Activated CD8-positive, alpha-beta T cell treated with anti-CD3 and anti-CD28 coated beads for 36 hours (primary cell): ENCODE data around the gene WNT9A. TPM values are rescaled to one million over a fixed set of nuclear protein-coding genes. Genes with fewer than 3 reads are reported as not detected.

ENCODE experiments used
- ATAC-seq: fragments of 200-7000 bp; cut with Tn5 transposase; one replicate; pipeline ENCODE4 v1.10.0; 2021; ENCODE audit warnings: mild to moderate bottlenecking, moderate library complexity
- CTCF ChIA-PET: fragments of 350-600 bp; sonication (Branson Sonifier 250); formaldehyde crosslinking; loops from one replicate; lab custom pipeline; 2021; ENCODE audit warnings: antibody characterized with exemption; lab: Charles Lee
- POLR2A ChIA-PET: fragments of 350-600 bp; sonication (Branson Sonifier 250); formaldehyde crosslinking; loops from one replicate; lab custom pipeline; 2021; ENCODE audit warnings: antibody characterized with exemption; lab: Charles Lee
- DNase-seq: peaks from one replicate; pipeline ENCODE4 v3.0.0-alpha.2; 2020
- H3K27ac Mint-ChIP-seq: one replicate; pipeline ENCODE4 v1.8.0; 2021; ENCODE audit warnings: mild to moderate bottlenecking, mixed read lengths
- H3K27me3 Mint-ChIP-seq: one replicate; pipeline ENCODE4 v1.8.0; 2021; ENCODE audit warnings: mixed read lengths
- H3K36me3 Mint-ChIP-seq: one replicate; pipeline ENCODE4 v1.8.0; 2021; ENCODE audit warnings: low read depth, mixed read lengths
- H3K4me1 Mint-ChIP-seq: one replicate; pipeline ENCODE4 v1.8.0; 2021; ENCODE audit warnings: low read depth, mixed read lengths
- H3K4me3 Mint-ChIP-seq: one replicate; pipeline ENCODE4 v1.8.0; 2021; ENCODE audit warnings: mild to moderate bottlenecking, moderate library complexity, mixed read lengths
- H3K9me3 Mint-ChIP-seq: one replicate; pipeline ENCODE4 v1.8.0; 2021; ENCODE audit warnings: mixed read lengths
- CTCF ChIP-seq: fragments of 200-600 bp; IDR thresholded peaks from one replicate; pipeline ENCODE4 v1.8.0; 2022; ENCODE audit warnings: antibody characterized with exemption, mild to moderate bottlenecking
- intact Hi-C: fragments of 100-400 bp; cut with micrococcal nuclease; formaldehyde crosslinking; loops from one replicate; pipeline ENCODE4 v1.10.0; 2022
- total RNA-seq, 2 experiments: library from RNA; stranded (reverse); gene quantifications; one replicate each; pipeline ENCODE4 v1.2.3, GENCODE V29; 2021

The WNT9A gene
- total RNA-seq, 2 experiments from 2014 or later: not detected

- TF ChIP-seq CTCF: no peak
Observed at GRCh38 chr1:227926216-227926791, 21.4 kb downstream of the WNT9A start.

GRCh38 chr1:227925582-227926198, 22.0 kb downstream of the WNT9A start:
- Mint-ChIP-seq H3K36me3 (no peaks in the 10 kb centered on the region), H3K27ac (no peak overlapping the region), H3K4me3 (no peak overlapping the region), H3K9me3 (no peaks in the 10 kb centered on the region), H3K4me1 (no peaks in the 10 kb centered on the region), H3K27me3 (no peaks in the 10 kb centered on the region)
- POLR2A ChIA-PET: interaction anchor here (1.2 kb wide), 1 partner anchor 11 kb away, joined by 3 read pairs; no protein-coding TSS in a partner anchor
- DNase-seq: no peak
- no peak for ATAC-seq
- intact Hi-C loops: no loop called here
- CTCF ChIA-PET: no interaction called here
- no peak for TF ChIP-seq CTCF

More at GRCh38 chr1:227926216-227926791, 21.4 kb downstream of the WNT9A start:
- ChIA-PET CTCF (no interaction called here), POLR2A (no interaction called here)
- no peaks in the 10 kb centered on the region for H3K9me3 Mint-ChIP-seq
- ATAC-seq: no peak
- H3K4me1 Mint-ChIP-seq: no peaks in the 10 kb centered on the region
- no peak overlapping the region for H3K4me3 Mint-ChIP-seq
- DNase-seq: no peak
- no peaks in the 10 kb centered on the region for H3K36me3 Mint-ChIP-seq
- intact Hi-C loops: no loop called here
- no peaks in the 10 kb centered on the region for H3K27me3 Mint-ChIP-seq
- no peak overlapping the region for H3K27ac Mint-ChIP-seq

- Mint-ChIP-seq H3K9me3 (no peaks in the 10 kb centered on the region), H3K36me3 (no peaks in the 10 kb centered on the region), H3K27ac (no peak overlapping the region), H3K27me3 (no peaks in the 10 kb centered on the region), H3K4me3 (no peak overlapping the region), H3K4me1 (no peaks in the 10 kb centered on the region)
- no peak for ATAC-seq
- POLR2A ChIA-PET: interaction anchor here (1.2 kb wide), 1 partner anchor 11 kb away, joined by 3 read pairs; no protein-coding TSS in a partner anchor
- CTCF ChIA-PET: no interaction called here
- DNase-seq: no peak
- intact Hi-C loops: no loop called here
- TF ChIP-seq CTCF: no peak
Observed at GRCh38 chr1:227924833-227925574, 22.7 kb downstream of the WNT9A start.

- DNase-seq (no peak), ATAC-seq (no peak)
- no peaks in the 10 kb centered on the region for H3K4me1 Mint-ChIP-seq
- no peak overlapping the region for H3K4me3 Mint-ChIP-seq
- no peak for TF ChIP-seq CTCF
- POLR2A ChIA-PET: interaction anchor here (1.2 kb wide), 1 partner anchor 12 kb away, joined by 3 read pairs; no protein-coding TSS in a partner anchor
- H3K36me3 Mint-ChIP-seq: no peaks in the 10 kb centered on the region
- H3K27me3 Mint-ChIP-seq: no peaks in the 10 kb centered on the region
- CTCF ChIA-PET: no interaction called here
- intact Hi-C loops: no loop called here
- H3K9me3 Mint-ChIP-seq: no peaks in the 10 kb centered on the region
- H3K27ac Mint-ChIP-seq: no peak overlapping the region
Observed at GRCh38 chr1:227924168-227924832, 23.4 kb downstream of the WNT9A start.
